HG03066 (cell line): ENCODE data around the gene ING1.

Experiments used
- ATAC-seq: cut with Tn5 transposase; IDR thresholded peaks from one replicate; pipeline ENCODE4 v1.9.1; 2021; ENCODE audit warnings: low read depth; ENCODE audit not compliant: unreplicated experiment

ING1 gene

DNA sequence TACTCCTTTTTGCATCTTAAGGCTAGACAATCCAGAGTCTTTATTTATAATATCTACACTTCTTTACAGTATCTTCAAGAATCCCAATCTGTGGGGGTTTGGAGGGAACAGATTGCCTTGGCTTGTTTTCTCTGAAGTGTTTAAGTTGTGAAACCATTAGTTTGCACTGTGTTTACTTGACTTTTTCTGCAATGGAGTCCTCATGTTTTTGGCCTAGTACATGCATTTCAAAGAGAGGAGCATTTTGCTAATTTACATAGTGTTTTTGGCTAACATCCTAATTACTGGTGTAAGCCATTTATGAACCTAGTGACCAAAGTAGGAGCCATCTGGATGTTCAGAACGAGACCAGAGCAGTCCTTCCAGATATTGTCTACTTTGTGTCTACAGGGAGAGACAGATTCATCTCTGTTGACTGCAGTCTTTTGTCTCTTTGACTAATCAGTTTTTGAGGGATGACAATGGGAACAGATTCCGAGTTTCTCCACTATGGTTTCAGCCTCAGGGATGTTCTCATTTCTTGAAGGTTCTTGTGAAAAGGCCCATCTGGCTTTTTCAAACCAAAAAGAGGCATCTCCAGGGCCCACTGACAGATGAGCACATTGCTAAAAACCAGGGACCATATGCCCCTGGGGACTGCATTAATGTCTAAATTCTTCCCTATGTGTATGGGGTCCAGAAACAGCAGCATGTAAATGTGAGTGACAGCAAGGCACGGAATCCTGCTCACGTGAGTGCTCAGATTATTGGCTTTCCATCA, 53.4 kb downstream of the ING1 start:
- no peak for ATAC-seq

DNA sequence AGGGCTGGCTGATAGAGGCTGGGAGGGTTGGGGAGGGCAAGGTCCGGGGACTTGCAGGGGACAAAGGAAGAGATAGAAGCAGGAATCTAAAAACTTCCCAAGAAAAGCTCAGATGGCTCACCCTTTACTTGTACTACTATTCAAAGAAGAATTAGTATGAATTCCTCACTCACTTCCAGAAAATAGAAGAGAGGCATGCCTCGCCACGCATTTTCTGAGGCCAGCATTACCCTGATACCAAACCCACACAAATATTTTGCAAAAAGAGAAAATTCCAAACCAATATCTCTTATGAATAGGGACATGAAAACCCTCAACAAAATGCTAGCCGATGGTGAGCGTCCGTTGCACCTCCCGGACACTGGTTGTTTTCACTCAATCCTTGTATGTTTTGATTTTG, 54.0 kb downstream of the ING1 start:
- ATAC-seq: no peak

DNA sequence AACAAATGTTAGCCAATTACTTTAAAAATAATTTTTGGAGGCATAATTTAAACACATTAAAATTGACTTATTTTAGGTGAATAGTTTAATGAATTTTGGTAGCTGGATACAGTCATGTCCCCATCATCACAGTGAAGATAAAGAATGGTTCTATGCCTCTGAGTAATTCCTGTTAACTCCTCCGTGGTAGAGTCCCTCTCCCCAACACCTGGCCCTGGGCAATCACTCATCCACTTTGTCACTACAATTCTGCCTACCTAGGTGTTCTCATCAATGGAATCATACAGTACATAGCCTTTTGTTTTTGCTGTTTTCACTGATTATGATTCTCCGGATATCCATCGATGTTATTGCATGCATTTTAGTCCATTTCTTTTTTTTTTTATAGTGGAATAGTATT, 55.6 kb downstream of the ING1 start:
- ATAC-seq: no peak

DNA sequence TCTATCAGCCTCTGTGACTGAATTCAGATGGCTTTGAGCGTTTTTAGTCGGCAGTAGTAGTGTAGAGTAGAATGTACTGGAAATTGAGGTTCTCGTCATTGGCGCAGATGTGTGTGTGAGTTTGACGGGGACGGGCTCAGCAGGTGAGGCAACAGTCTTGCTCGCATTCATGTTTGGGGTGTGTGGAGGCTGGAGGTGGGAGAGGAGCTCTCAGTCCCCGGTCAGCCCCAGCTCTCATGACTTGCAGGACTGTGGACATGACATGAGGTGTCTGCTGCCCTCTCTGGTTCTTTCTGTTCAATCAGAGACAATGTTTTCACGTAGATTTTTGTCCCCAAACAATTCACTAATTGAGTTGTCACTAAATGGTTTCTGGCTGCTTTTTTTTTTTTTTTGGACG, 57.2 kb downstream of the ING1 start:
- no peak for ATAC-seq

DNA sequence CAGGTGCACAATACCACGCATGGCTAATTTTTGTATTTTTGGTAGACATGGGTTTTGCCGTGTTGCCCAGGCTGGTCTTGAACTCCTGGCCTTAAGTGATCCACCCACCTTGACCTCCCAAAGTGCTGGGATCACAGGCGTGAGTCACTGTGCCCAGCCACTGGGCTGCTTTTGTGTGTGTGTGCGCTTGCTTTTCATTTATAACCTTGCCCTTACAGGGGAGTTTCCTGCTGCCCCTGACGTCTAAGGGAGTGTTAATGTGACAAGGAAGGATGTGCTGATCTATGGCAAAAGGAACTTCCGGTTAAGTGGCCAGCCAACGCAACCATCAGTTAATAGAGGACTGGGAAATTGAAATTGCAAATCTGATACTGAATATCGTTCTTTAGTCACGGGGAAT, 57.7 kb downstream of the ING1 start:
- ATAC-seq: no peak

DNA sequence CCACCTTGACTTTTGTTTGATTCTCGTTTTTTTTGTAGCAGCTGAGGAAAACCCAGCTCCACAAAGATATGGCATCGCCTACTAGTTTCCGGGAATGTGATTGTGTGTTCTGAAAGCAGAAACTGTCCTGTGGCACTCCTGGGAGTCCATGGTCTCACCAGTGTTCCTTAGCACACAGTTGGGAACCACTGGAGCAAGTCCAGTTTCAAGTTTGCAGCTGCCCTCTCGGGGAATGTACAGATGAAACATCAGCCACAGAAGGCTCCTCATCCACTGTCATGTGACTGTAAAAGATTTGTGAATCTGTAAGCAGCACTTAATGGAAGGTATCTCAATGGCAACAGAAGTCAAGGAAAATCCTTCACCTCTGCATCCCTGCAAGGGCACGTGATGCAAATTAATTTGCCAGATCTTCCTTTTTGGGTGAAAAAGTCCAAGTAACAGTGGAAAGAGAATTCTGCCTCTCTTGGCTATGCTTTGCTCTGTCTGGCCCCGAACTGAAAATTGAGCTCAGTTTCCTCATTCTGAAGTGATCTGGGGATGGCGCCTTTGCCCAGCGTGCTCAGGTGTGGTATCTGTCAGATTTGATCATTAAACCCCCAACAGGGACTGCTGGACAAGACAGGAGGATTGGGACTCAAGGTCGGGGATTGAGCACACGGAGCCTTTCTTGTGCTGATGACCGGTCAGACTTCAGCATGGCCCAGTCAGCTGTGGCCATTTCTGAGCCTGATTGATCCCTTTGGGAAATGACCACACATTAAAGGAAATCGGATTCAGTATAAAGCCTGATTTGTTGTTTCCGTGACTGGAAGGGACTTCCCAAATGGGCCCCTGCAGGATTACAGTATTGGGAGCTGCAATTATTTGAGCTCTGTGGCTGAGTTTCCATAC, 58.8 kb downstream of the ING1 start:
- ATAC-seq: no peak
